Keratinocyte (primary cell): ENCODE results near the gene VSIG10L2.

Experiments used
- EZH2 ChIP-seq: IDR thresholded peaks from one replicate; pipeline ENCODE4 v1.6.1; 2012; ENCODE audit warnings: inconsistent platforms, mild to moderate bottlenecking, low read length, moderate library complexity
- TF ChIP-seq, protein P1 (sequence below), 3 experiments: IDR thresholded peaks in 1 of 3; conservative IDR thresholded peaks in 1 of 3; optimal IDR thresholded peaks in 1 of 3; 2 replicates in 2 of 3; 3 replicates in 1 of 3; pipeline versions ENCODE3 to v1.5.1; 2011; ENCODE audit warnings: low read length in 3 of 3, mild to moderate bottlenecking in 3 of 3, moderate library complexity in 2 of 3, control low read depth in 1 of 3, inconsistent platforms in 1 of 3; ENCODE audit not compliant: insufficient read depth in 2 of 3; ENCODE audit errors: extremely low read depth in 1 of 3

DNA sequence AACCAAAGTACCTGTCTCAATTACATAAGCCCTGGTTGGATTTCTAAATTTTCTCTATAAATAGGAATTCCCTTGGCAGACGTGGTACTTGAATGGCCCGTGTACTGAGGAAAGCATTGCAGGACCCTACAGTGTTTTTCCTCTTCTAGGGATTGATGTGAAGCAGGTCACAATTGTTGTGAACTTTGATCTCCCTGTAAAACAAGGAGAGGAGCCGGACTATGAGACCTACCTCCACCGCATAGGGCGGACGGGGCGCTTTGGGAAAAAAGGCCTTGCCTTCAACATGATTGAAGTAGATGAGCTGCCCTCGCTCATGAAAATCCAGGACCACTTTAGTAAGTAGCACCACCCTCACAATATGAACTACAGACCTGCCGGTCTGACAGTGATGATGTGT, 24.8 kb upstream of the VSIG10L2 start:
- TF ChIP-seq, protein P1, sequence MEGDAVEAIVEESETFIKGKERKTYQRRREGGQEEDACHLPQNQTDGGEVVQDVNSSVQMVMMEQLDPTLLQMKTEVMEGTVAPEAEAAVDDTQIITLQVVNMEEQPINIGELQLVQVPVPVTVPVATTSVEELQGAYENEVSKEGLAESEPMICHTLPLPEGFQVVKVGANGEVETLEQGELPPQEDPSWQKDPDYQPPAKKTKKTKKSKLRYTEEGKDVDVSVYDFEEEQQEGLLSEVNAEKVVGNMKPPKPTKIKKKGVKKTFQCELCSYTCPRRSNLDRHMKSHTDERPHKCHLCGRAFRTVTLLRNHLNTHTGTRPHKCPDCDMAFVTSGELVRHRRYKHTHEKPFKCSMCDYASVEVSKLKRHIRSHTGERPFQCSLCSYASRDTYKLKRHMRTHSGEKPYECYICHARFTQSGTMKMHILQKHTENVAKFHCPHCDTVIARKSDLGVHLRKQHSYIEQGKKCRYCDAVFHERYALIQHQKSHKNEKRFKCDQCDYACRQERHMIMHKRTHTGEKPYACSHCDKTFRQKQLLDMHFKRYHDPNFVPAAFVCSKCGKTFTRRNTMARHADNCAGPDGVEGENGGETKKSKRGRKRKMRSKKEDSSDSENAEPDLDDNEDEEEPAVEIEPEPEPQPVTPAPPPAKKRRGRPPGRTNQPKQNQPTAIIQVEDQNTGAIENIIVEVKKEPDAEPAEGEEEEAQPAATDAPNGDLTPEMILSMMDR (optimal IDR thresholded peaks at IDR 0.05 in 1 of 3, IDR thresholded peaks at IDR 0.05 in 1 of 3, conservative IDR thresholded peaks at IDR 0.05 in 1 of 3; ENCODE audit: extremely low read depth in 1 of 3, insufficient read depth in 2 of 3, low read length in 3 of 3), result no peak
- TF ChIP-seq EZH2, result no peak
